ENCODE data around the gene ENAH. TPM values are rescaled to one million over a fixed set of nuclear protein-coding genes. Genes with fewer than 3 reads are reported as not detected.

The ENAH gene
- total and polyA plus RNA-seq, 2 experiments from 2014 or later = 109 to 184 TPM

- Mint-ChIP-seq H3K9me3 (no peaks in the 10 kb centered on the region), H3K4me1 (peaks cover 10% of the 10 kb centered on the region; the same call in 2 of the 3 replicates), H3K27me3 (ENCODE audit: insufficient read depth, low read depth, poor library complexity) (peaks cover 18% of the 10 kb centered on the region), H3K36me3 (ENCODE audit: low read depth) (no peaks in the 10 kb centered on the region), H3K4me3 (no peak overlapping the region), H3K27ac (no peak overlapping the region)
- Histone ChIP-seq H2AFZ (no peak overlapping the region), H3K4me1 (ENCODE audit: insufficient read depth) (no peaks in the 10 kb centered on the region; the same call in 1 of the 2 replicates), H3K4me2 (no peak overlapping the region), H3K36me3 (ENCODE audit: insufficient read depth) (no peaks in the 10 kb centered on the region), H3F3A (replicated peaks; ENCODE audit: low read depth) (no peaks in the 10 kb centered on the region), H3K79me2 (replicated peaks; ENCODE audit: insufficient read depth) (no peaks in the 10 kb centered on the region), H3K9me2 (ENCODE audit: insufficient read depth) (no peaks in the 10 kb centered on the region), H3K27me3 (ENCODE audit: insufficient read depth) (peaks cover 25% of the 10 kb centered on the region; the same call in 1 of the 2 replicates), H3K4me3 (no peak overlapping the region), H4K20me1 (replicated peaks; ENCODE audit: insufficient read depth) (no peaks in the 10 kb centered on the region), H3K27ac (ENCODE audit: low read depth) (no peak overlapping the region)
- ATAC-seq = no peak
- TF ChIP-seq EZH2phosphoT487 (IDR thresholded peaks at IDR 0.05; ENCODE audit: unreplicated experiment) (no peak), ZNF331 (CRISPR knock-in tag; IDR thresholded peaks at IDR 0.05; ENCODE audit: low read depth) (no peak), STAT1 (IDR thresholded peaks at IDR 0.05; ENCODE audit: unreplicated experiment) (no peak), ETS1 (IDR thresholded peaks at IDR 0.05) (no peak), JUNB (IDR thresholded peaks at IDR 0.05; ENCODE audit: unreplicated experiment) (no peak), ZNF114 (CRISPR knock-in tag; IDR thresholded peaks at IDR 0.05) (no peak), ZNF462 (CRISPR knock-in tag; IDR thresholded peaks at IDR 0.05) (no peak), CTCF (conservative IDR thresholded peaks at IDR 0.05; ENCODE audit: low read depth in 2 of 2) (no peak), EZH2 (IDR thresholded peaks at IDR 0.05; ENCODE audit: low read depth, unreplicated experiment) (no peak), NANOG (IDR thresholded peaks at IDR 0.05; ENCODE audit: borderline replicate concordance) (no peak), CREB1 (CRISPR knock-in tag; IDR thresholded peaks at IDR 0.05; ENCODE audit: low read depth) (no peak), POLR2AphosphoS5 (IDR thresholded peaks at IDR 0.05; ENCODE audit: low read depth) (no peak), REST (IDR thresholded peaks at IDR 0.05; ENCODE audit: unreplicated experiment) (no peak)
- DNase-seq (ENCODE audit: low spot score) = no peak
Measured at GRCh38 chr1:225678545-225678944, 25.6 kb upstream of the ENAH start.
